PFSK-1 (cell line): ENCODE data around the gene TTI1.

ENCODE experiments used
- FOXP2 ChIP-seq: optimal IDR thresholded peaks from 2 replicates; pipeline ENCODE3; 2011; ENCODE audit warnings: borderline replicate concordance, control low read depth, inconsistent platforms; ENCODE audit not compliant: insufficient read depth; ENCODE audit errors: extremely low read length, extremely low read depth
- POLR2AphosphoS5 ChIP-seq: IDR thresholded peaks from 2 replicates; pipeline ENCODE4 v1.6.1; 2012; ENCODE audit warnings: low read depth, mild to moderate bottlenecking, control low read depth, low read length, moderate library complexity
- REST ChIP-seq, 2 experiments: IDR thresholded peaks; 2 replicates each; pipeline versions ENCODE4 v1.6.1 to v1.8.0; 2011 to 2012; ENCODE audit warnings: low read depth in 2 of 2, low read length in 2 of 2, control low read depth in 1 of 2, inconsistent platforms in 1 of 2, mild to moderate bottlenecking in 1 of 2, moderate library complexity in 1 of 2; ENCODE audit not compliant: insufficient read depth in 1 of 2
- SIN3A ChIP-seq: IDR thresholded peaks from 2 replicates; pipeline ENCODE4 v1.6.1; 2012; ENCODE audit warnings: mild to moderate bottlenecking, low read length, moderate library complexity, borderline replicate concordance; ENCODE audit not compliant: insufficient read depth
- TAF1 ChIP-seq: IDR thresholded peaks from 2 replicates; pipeline ENCODE4 v1.6.1; 2012; ENCODE audit warnings: low read length, control low read depth, borderline replicate concordance; ENCODE audit not compliant: insufficient read depth

The TTI1 gene

GRCh38 chr20:38023181-38024001 is 9.9 kb downstream of the TTI1 start:
- TF ChIP-seq REST (IDR thresholded peaks at IDR 0.05; ENCODE audit: insufficient read depth in 1 of 2, low read depth in 2 of 2, low read length in 2 of 2), result no peak
- no peak for TF ChIP-seq TAF1
- no peak for TF ChIP-seq FOXP2
- TF ChIP-seq SIN3A, result no peak
- no peak for TF ChIP-seq POLR2AphosphoS5

GRCh38 chr20:38021087-38021772 is 12.0 kb downstream of the TTI1 start:
- TF ChIP-seq REST (IDR thresholded peaks at IDR 0.05; ENCODE audit: insufficient read depth in 1 of 2, low read depth in 2 of 2, low read length in 2 of 2), result no peak
- no peak for TF ChIP-seq FOXP2
- no peak for TF ChIP-seq TAF1
- no peak for TF ChIP-seq POLR2AphosphoS5
- no peak for TF ChIP-seq SIN3A

- TF ChIP-seq REST (IDR thresholded peaks at IDR 0.05; ENCODE audit: insufficient read depth in 1 of 2, low read depth in 2 of 2, low read length in 2 of 2) (no peak), TAF1 (no peak), FOXP2 (no peak), POLR2AphosphoS5 (no peak), SIN3A (no peak)
Observed at GRCh38 chr20:38018385-38018784, 14.9 kb downstream of the TTI1 start.

GRCh38 chr20:38017959-38018358 is 15.3 kb downstream of the TTI1 start:
- TF ChIP-seq POLR2AphosphoS5, result no peak
- no peak for TF ChIP-seq TAF1
- TF ChIP-seq REST (IDR thresholded peaks at IDR 0.05; ENCODE audit: insufficient read depth in 1 of 2, low read depth in 2 of 2, low read length in 2 of 2), result no peak
- no peak for TF ChIP-seq FOXP2
- no peak for TF ChIP-seq SIN3A
